Endothelial cell of umbilical vein (primary cell): Measurements from ENCODE around the gene ZNF813. TPM values are rescaled to one million over a fixed set of nuclear protein-coding genes. Genes with fewer than 3 reads are reported as not detected.

Experiments used
- BruUV-seq: library from RNA; stranded (reverse); fragments of 400-500 nt; replicated peaks from 2 replicates; lab custom pipeline; 2021; lab: Mats Ljungman, UMichigan
- CTCF ChIA-PET: fragments of 300-600, 350-600 bp; sonication (Branson Sonifier 250); formaldehyde crosslinking; loops from one replicate; lab custom pipeline; 2021; ENCODE audit warnings: antibody characterized with exemption, inconsistent platforms; lab: Charles Lee
- POLR2A ChIA-PET: fragments of 300-600, 350-600 bp; sonication (Branson Sonifier 250); formaldehyde crosslinking; loops from one replicate; lab custom pipeline; 2021; ENCODE audit warnings: antibody characterized with exemption, inconsistent platforms; lab: Charles Lee
- DNase-seq: peaks from one replicate; pipeline ENCODE4 v3.0.0-alpha.2; 2011; ENCODE audit warnings: low read depth, low spot score
- FAIRE-seq: peaks from 2 replicates; lab custom pipeline; 2011; peaks lifted over from hg19 to GRCh38; lab: Jason Lieb, UNC
- H2AFZ ChIP-seq: 2 replicates; pipeline ENCODE4 v1.6.0; 2012; ENCODE audit warnings: low read depth, low read length, control low read depth, inconsistent platforms
- H3K27ac ChIP-seq: 2 replicates; pipeline ENCODE4 v1.5.1; 2011; ENCODE audit warnings: low read depth, mild to moderate bottlenecking, control low read depth, low read length, moderate library complexity; ENCODE audit not compliant: insufficient read depth
- H3K27me3 ChIP-seq, 2 experiments: 2 replicates each; pipeline versions ENCODE4 v1.6.0 to v1.6.1; 2011; ENCODE audit warnings: low read length in 2 of 2, mixed read lengths in 1 of 2; ENCODE audit not compliant: control insufficient read depth in 2 of 2, insufficient read depth in 2 of 2
- H3K36me3 ChIP-seq, 2 experiments: 2 replicates in 1 of 2; 3 replicates in 1 of 2; pipeline ENCODE4 v1.5.1; 2011; ENCODE audit warnings: low read length in 2 of 2, mild to moderate bottlenecking in 1 of 2, moderate library complexity in 1 of 2; ENCODE audit not compliant: control insufficient read depth in 2 of 2, insufficient read depth in 2 of 2; ENCODE audit errors: extremely low read depth in 1 of 2
- H3K4me1 ChIP-seq: 3 replicates; pipeline ENCODE4 v1.5.1; 2011; ENCODE audit warnings: mild to moderate bottlenecking, low read length; ENCODE audit not compliant: control insufficient read depth, insufficient read depth; ENCODE audit errors: extremely low read depth
- H3K4me2 ChIP-seq: 2 replicates; pipeline ENCODE4 v1.6.1; 2011; ENCODE audit warnings: low read length, control low read depth, mixed read lengths; ENCODE audit not compliant: insufficient read depth
- H3K4me3 ChIP-seq, 3 experiments: fragments of 200-600 bp in 1 of 3; sonication (generic), shearing (Covaris generic) in 1 of 3; replicated peaks in 1 of 3; 2 replicates each; pipeline ENCODE4 v1.5.1; 2011 to 2016; ENCODE audit warnings: control low read depth in 3 of 3, low read length in 3 of 3, mild to moderate bottlenecking in 2 of 3, inconsistent platforms in 1 of 3, low read depth in 1 of 3, moderate library complexity in 1 of 3; ENCODE audit not compliant: insufficient read depth in 1 of 3
- H3K79me2 ChIP-seq: 2 replicates; pipeline ENCODE4 v1.6.0; 2012; ENCODE audit warnings: low read length, inconsistent platforms; ENCODE audit not compliant: control insufficient read depth, insufficient read depth
- H3K9ac ChIP-seq: replicated peaks from 2 replicates; pipeline ENCODE3; 2011; ENCODE audit warnings: low read length, control low read depth; ENCODE audit not compliant: insufficient read depth; ENCODE audit errors: extremely low read depth
- H3K9me1 ChIP-seq: replicated peaks from 3 replicates; pipeline ENCODE4 v1.6.0; 2011; ENCODE audit warnings: mild to moderate bottlenecking, low read length; ENCODE audit not compliant: control insufficient read depth, insufficient read depth; ENCODE audit errors: extremely low read depth
- H3K9me3 ChIP-seq: replicated peaks from 2 replicates; pipeline ENCODE4 v1.5.1; 2012; ENCODE audit warnings: low read length, inconsistent platforms; ENCODE audit not compliant: control insufficient read depth, insufficient read depth
- H4K20me1 ChIP-seq: replicated peaks from 2 replicates; pipeline ENCODE3; 2011; ENCODE audit warnings: mild to moderate bottlenecking, low read length; ENCODE audit not compliant: control insufficient read depth, insufficient read depth; ENCODE audit errors: extremely low read depth
- CTCF ChIP-seq, 2 donors: IDR thresholded peaks; 1 replicate in 1 of 2; 2 replicates in 1 of 2; pipeline ENCODE4 v1.5.1; 2011; ENCODE audit warnings: low read length in 2 of 2, mild to moderate bottlenecking in 2 of 2, moderate library complexity in 2 of 2, control low read depth in 1 of 2, inconsistent platforms in 1 of 2, low read depth in 1 of 2; ENCODE audit not compliant: insufficient read depth in 1 of 2; ENCODE audit errors: extremely low read depth in 1 of 2
- MYC ChIP-seq: IDR thresholded peaks from one replicate; pipeline ENCODE4 v1.6.1; 2011; ENCODE audit warnings: mild to moderate bottlenecking, low read depth, low read length
- POLR2AphosphoS5 ChIP-seq: IDR thresholded peaks from 2 replicates; pipeline ENCODE4 v1.6.1; 2012; ENCODE audit warnings: low read depth, mild to moderate bottlenecking, control low read depth, low read length, moderate library complexity; ENCODE audit not compliant: insufficient read depth
- dilution Hi-C: fragments of 300-500 bp; cut with MboI; formaldehyde crosslinking; loops from one replicate; pipeline ENCODE4 v1.15.0; 2019; ENCODE audit warnings: low sequenced_read_pairs; ENCODE audit not compliant: extremely low pct_ligation_motif_present
- intact Hi-C: fragments of 100-400 bp; cut with micrococcal nuclease; formaldehyde crosslinking; loops from one replicate; pipeline ENCODE4 v1.10.0; 2022
- polyA plus RNA-seq, 4 experiments: library from polyadenylated mRNA; depleted of rRNA in 3 of 4; stranded (reverse) in 3 of 4; unstranded in 1 of 4; fragments of >200 nt; gene quantifications; 2 replicates each; pipeline versions ENCODE4 v1.2.1 to v1.2.3, GENCODE V29; 2011 to 2012; ENCODE audit warnings: missing spikeins in 1 of 4
- total RNA-seq: library from RNA; stranded (reverse); gene quantifications from 2 replicates; pipeline ENCODE4 v1.2.3, GENCODE V29; 2021

The ZNF813 gene
- total and polyA plus RNA-seq, 2 donors (not counting 3 experiments of a cell fraction or from before 2014, with no cell fraction given) = 0.47 to 2.3 TPM

DNA sequence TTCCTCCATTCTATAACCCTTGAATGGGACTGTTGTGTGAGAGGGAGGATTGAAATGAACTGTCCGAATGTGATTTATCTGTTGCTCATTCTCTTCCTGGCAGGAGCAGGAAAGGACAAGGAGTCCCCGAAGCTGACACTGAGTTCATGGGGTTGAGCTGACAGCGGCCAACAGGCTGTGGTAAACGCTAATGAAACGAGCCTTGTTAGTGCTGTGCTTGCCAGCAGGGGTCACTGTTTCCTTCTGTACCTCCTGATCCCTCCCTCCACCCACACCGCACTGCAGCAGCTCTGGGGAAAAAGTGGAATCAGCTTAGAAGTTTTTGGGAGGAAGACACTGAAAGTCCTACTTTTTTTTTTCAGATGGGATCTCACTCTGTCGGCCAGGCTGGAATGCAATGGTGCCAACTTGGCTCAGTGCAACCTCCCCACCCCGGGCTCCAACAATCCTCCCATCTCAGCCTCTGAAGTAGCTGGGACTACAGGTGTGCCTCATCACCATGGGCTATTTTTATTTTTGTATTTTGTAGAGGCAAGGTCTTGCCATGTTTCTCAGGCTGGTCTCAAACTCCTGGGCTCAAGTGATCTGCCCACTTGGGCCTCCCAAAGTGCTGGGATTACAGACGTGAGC, 42.5 kb upstream of the ZNF813 start:
- BruUV-seq = no TSS peak
- intact Hi-C loops = loop anchor here (1.0 kb wide), 1 partner anchor 87 kb away; no protein-coding TSS in a partner anchor
- POLR2A ChIA-PET = no interaction called here
- CTCF ChIA-PET = interaction anchor here (0.6 to 3.4 kb wide), 22 partner anchors 9 to 467 kb away, joined by 3 to 61 read pairs (median 4); partner anchors contain the start of genes ZNF347 and ZNF765
- H4K20me1 ChIP-seq = no peaks in the 10 kb centered on the region
- no peak overlapping the region for H3K27ac ChIP-seq
- H3K9me3 ChIP-seq = no peaks in the 10 kb centered on the region
- no peaks in the 10 kb centered on the region for H3K79me2 ChIP-seq
- no peaks in the 10 kb centered on the region for H3K36me3 ChIP-seq
- H3K4me1 ChIP-seq = no peaks in the 10 kb centered on the region
- H3K9ac ChIP-seq = no peak overlapping the region
- TF ChIP-seq CTCF (IDR thresholded peaks at IDR 0.05; ENCODE audit: extremely low read depth in 1 of 2, insufficient read depth in 1 of 2, low read depth in 1 of 2, low read length in 2 of 2) (peak; percentile 71 to 89), MYC (no peak), POLR2AphosphoS5 (no peak)
- FAIRE-seq (peak; percentile 93), DNase-seq (peak; percentile 58)
- H3K4me3 ChIP-seq = no peak overlapping the region
- dilution Hi-C loops = no loop called here
- no peak overlapping the region for H2AFZ ChIP-seq
- no peaks in the 10 kb centered on the region for H3K9me1 ChIP-seq
- H3K4me2 ChIP-seq = no peak overlapping the region
- H3K27me3 ChIP-seq = no peaks in the 10 kb centered on the region
